Gastrocnemius medialis (tissue), 4 donors: ENCODE results near the gene SLC30A4.

ENCODE experiments used
- CTCF ChIP-seq, 5 experiments: fragments of 450-650 bp in 3 of 5; fragments of 200-600 bp in 2 of 5; sonication (generic) in 2 of 5; IDR thresholded peaks in 4 of 5; conservative IDR thresholded peaks in 1 of 5; 1 replicate in 4 of 5; 2 replicates in 1 of 5; pipeline ENCODE4 v1.5.1; 2016 to 2019; ENCODE audit warnings: antibody characterized with exemption in 5 of 5, mild to moderate bottlenecking in 3 of 5, moderate library complexity in 3 of 5
- POLR2A ChIP-seq, 2 donors: fragments of 450-650 bp; IDR thresholded peaks; one replicate each; pipeline ENCODE4 v1.6.1; 2017; ENCODE audit warnings: antibody characterized with exemption in 2 of 2, mild to moderate bottlenecking in 2 of 2, moderate library complexity in 2 of 2

- no peak for TF ChIP-seq CTCF (IDR thresholded peaks at IDR 0.05 in 4 of 5, conservative IDR thresholded peaks at IDR 0.05 in 1 of 5)
- no peak for TF ChIP-seq POLR2A (IDR thresholded peaks at IDR 0.05)
These were observed 26.4 kb upstream of the SLC30A4 start for GRCh38 chr15:45548753-45549520.
